Mesenteric fat pad (tissue), 1 donor: Measurements from ENCODE around the gene ANKRD1. TPM values are rescaled to one million over a fixed set of nuclear protein-coding genes. Genes with fewer than 3 reads are reported as not detected.
"Not testable (repeated sequence)": the region's sequence is repeated elsewhere in the genome, so short reads cannot be mapped to it uniquely, and the experiment has no call there.

Experiments
- DNase-seq: peaks from one replicate; pipeline ENCODE4 v3.0.0-alpha.2; 2020; ENCODE audit warnings: low spot score
- total RNA-seq: library from RNA; stranded (reverse); fragmentation: NEBNext Ultra II Directional; extraction: Animal tissue kit (Norgen Biotek cat#: 25700); gene quantifications from one replicate; pipeline ENCODE4 v1.2.1, GENCODE V29; 2021
- donor health status: DM: yes; HTN: yes; CAD: no.

Gene ANKRD1
- total RNA-seq, 1 donor from 2014 or later, result 1.6 TPM

GRCh38 chr10:90912854-90913479, 7.9 kb downstream of the ANKRD1 start:
- DNase-seq, result no peak

DNA sequence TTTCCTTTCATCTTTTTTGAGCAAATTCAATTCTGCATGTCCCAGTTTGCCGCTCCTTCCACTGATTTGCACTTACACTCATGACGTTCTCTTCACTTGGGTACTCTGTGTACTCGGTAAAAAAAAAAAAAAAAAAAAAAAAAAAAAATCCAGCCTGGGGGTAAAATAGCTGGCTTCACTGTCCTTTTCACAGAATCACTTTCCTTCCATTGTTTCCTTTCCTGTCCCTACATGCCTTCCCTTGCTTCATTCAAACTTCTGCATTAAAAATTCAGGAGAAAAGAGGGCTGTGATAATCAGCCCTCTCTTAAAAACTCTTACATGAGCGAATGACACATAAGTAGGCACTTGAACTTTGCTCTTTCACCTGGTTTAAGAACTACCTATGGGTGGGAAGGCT, 8.7 kb downstream of the ANKRD1 start:
- no peak for DNase-seq

DNA sequence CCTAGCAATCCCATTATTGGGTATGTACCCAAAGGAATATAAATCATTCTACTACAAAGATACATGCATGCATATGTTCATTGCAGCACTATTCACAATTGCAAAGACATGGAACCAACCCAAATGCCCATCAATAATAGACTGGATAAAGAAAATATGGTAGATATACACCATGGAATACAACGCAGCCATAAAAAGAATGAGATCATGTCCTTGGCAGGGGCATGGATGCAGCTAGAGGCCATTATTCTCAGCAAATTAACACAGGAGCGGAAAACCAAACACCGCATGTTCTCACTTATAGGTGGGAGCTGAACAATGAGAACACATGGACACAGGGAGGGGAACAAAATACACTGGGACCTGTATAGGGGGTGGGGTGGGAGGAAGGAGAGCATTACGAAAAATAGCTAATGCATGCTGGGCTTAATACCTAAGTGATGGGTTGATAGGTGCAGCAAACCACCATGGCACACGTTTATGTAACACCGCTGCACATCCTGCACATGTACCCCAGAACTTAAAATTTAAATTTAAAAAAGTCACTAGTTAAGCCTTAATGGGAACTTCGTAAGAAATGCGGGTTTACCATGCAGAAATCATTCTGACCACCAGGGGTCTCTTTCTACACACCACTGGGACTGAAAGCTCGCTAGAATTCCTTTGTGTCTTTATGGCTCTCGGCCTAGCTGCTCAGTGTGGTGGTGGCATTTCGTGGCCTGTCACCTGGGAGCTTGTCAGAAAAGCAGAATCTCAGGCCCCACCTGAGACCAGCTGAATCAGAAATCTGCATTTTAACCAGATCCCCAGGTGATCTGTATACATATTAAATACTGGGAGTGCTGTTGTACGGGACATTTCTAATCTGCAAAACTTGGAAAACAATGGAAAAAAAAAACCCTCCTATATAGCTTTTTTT, 9.5 kb downstream of the ANKRD1 start:
- no peak for DNase-seq

GRCh38 chr10:90906596-90906995, 14.3 kb downstream of the ANKRD1 start:
- DNase-seq, result no peak

DNA sequence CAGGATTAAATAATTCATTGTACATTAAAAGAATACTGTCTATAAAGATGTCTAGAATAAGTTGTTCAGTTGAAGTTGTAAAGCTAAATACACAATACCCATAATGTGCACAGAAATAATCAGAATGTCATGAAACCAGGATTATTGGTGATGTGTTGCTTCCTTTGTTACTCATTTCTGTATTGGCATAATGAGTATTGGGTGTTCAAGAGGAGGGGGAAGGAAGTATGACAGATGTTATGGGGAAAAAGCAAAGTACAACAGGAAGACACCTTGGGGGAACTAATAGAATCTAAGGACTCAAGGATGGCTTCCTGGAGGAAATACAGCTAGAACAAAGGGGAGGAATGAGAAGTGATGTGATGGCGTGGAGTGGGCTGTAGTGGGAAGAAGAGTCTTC, 15.0 kb downstream of the ANKRD1 start:
- DNase-seq, result no peak

- not testable (repeated sequence) for DNase-seq
Observed at GRCh38 chr10:90896916-90897315, 24.0 kb downstream of the ANKRD1 start.

DNA sequence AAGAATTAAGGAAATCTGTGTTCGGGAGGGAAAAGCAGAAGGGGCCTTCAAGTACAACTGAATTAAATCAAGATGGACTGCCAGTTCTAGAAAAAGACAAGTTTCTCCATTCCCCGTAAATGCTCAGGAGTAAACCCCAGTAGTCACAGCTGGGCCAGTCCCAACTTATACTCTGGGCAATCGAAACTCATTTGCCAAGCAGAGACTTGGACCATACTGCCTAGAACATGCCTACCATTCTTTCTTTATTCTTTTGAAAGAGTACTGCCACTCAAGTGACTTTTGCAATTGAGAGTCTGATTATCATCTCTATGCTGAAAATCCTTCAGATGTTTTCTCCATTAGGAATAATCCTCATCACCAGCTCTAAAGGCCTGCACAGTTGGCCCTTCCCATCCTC, 27.7 kb downstream of the ANKRD1 start:
- no peak for DNase-seq

DNA sequence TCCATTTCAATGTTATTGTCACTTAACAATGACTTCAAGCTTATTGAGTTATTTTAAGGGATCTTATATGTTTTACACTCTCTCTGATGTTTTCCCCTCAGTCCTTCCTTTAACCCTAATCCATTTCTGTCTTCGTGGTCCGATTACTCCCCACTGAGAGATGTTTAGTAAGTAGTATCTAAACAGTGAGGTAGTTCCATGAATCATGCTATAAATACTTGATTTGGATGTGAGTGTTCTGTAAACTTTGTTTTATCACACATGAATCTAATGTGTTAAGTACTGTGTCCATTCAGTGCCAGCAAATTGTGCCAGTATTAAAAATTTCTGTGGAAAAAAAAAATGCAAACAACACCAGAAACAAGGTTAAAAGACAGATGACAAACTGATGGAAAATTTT, 30.5 kb downstream of the ANKRD1 start:
- no peak for DNase-seq

GRCh38 chr10:90889636-90890035, 31.3 kb downstream of the ANKRD1 start:
- DNase-seq, result no peak

- DNase-seq, result no peak
Observed at GRCh38 chr10:90888387-90888786, 32.5 kb downstream of the ANKRD1 start.

- DNase-seq, result no peak
Observed at GRCh38 chr10:90887555-90887954, 33.3 kb downstream of the ANKRD1 start.

DNA sequence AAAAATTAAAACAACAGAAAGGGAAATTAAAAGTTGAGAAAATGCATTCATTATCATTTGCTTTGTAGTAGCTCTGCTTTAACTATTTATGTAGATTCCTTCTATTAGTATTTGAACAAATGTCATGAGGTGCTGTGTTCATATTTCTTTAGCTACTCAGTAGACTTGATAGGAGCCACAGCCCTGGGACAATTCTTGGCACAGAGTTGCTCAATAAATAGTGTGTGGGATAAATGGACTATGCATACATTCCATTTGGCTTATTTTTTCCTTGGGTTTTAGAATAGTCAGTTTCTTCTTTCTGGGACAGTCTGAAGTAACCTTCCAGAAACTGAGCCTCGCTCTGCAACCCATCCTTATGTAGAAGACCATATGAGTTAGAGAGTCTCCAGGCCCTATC, 35.7 kb downstream of the ANKRD1 start:
- DNase-seq, result no peak

DNA sequence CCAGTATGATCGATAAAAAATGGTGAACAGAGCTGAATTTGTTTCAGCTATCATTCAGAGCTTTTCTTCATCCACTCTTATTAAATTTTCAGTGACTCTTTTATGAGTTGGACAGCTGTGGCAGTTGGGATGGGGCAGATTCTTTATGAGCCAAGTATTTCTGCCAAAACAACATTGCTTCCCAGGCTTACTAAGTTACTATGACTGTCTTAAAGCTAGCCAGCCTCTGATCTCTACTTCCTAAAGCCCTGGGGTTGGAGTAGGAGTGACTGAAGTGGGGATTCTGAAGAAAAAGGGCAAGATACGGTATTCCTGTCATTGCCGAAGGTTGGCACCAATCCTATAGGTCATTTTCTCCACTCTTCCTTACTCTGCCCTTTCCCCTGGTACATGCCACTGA, 36.5 kb downstream of the ANKRD1 start:
- DNase-seq, result no peak

DNA sequence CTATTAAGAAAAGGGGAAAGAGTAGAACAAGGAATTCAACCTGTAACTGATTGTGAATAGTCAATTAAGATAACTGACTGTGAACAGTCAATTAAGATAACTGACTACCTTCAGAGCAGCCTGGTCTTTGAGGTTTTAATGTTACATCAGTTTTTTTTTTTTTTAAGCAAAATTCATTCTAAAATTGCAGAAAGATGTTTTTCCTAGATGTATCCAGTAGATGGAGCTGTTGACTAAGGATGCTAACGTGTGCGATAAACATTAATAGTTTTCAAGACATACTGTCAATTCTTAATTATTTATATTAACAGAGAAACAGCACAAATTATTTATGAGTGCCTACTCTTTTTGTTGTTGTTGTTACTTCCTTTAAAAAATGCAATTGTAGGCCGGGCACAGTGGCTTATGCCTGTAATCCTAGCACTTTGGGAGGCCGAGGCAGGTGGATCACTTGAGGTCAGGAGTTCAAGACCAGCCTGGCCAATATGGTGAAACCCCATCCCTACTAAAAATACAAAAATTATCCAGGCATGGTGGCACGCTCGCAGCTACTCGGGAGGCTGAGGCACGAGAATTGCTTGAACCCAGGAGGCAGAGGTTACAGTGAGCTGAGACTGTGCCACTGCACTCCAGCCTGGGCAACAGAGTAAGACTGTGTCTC, 40.7 kb downstream of the ANKRD1 start:
- not testable (repeated sequence) for DNase-seq

DNA sequence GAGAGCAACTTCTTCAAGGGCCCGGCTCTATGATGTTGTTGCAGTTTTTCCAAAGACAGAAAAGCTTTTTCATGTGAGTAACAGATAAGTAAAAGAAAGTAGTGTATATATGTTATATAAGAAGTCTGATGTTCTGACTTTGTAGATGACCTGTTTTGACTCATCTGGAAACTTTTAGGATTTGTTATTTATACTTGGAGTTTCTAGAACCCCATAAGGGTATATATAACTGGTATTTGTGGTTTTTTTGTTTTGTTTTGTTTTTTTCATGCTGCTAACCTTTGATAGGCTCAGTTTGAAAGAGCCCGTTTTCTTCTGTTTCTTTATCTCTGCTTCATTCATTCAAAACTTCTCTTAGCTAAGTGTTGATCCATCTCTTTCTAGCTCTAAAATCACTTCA, 41.8 kb downstream of the ANKRD1 start:
- DNase-seq, result no peak

DNA sequence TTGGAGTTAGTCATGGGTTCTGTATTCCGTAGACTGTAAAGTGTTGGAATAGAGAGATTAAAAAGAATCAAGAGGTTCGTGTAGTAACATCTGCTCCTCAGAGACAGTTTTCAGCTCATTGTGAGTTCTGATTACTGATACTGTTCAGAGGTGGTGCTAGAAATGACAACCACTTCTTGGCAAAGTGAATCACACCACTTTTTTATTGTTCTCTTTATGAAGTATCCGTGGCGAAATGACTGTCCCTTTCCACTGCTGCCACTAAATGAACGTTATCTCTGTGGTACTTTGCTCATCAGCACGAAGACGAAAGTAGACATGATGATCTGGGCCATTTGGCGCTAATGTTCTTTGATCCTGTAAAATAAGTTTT, 48.3 kb downstream of the ANKRD1 start:
- no peak for DNase-seq

GRCh38 chr10:90871766-90872647, 48.9 kb downstream of the ANKRD1 start, which contains the start of gene RPP30:
TSS of gene RPP30 (plus strand) at chr10:90871974. CDS start at chr10:90871987, 13 bp downstream.
- DNase-seq, result peak; percentile 94

DNA sequence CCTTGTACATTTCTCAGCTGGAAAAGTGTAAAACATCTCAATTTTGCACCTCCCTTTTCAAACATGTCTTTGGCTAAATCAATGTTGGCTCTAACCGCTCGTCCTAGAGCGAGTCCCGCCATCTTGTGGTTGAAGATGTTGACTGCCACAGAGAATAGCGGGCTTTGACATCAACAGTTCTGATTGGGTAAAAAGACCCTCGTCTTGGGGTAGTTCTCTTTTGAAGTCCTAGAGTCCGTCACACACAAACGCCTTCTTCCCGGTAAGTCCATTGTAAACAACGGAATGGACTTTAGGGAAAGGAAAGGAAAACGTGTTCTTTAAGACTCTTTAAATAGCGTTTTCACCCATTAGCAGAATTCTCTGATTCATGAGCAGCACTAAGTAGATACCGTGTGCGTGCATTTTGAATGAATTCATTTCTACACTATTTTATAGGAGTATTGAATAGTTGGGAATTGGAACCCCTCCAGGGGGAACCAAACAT, 49.6 kb downstream of the ANKRD1 start:
- DNase-seq, result no peak

DNA sequence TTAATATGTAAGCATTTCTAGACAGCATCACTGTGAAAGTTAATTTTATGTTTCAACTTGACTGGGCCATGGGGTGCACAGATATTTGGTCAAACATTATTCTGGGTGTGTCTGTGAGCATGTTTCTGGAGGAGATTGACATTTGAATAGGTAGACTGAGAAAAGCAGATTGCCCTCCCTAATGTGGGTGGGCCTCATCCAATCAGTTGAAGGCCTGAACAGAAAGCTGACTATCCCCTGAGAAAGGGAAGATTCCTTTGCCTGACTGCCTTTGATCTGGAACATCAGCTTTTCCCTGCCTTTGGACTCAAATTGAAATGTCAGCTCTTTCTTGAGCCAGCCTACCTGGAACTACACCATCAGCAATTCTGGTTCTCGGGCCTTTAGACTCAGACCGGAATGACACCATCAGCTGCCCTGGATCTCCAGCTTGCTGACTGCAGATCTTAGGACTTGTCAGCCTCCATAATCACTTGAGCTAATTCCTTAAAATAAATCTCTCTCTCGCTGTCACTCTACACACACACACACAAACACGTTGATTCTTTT, 54.8 kb downstream of the ANKRD1 start:
- no peak for DNase-seq

- DNase-seq, result no peak
Observed at GRCh38 chr10:90865401-90865800, 55.5 kb downstream of the ANKRD1 start.
